ENCODE measurements around the gene RILPL2.

GRCh38 chr12:123475246-123475703 lies 38.8 kb upstream of the RILPL2 start:
- no peak for TF ChIP-seq CTCF (IDR thresholded peaks at IDR 0.05; ENCODE audit: low read length)
- TF ChIP-seq EZH2 (optimal IDR thresholded peaks at IDR 0.05; ENCODE audit: low read depth, low read length): no peak
- no peak for TF ChIP-seq EZH2phosphoT487 (IDR thresholded peaks at IDR 0.05; ENCODE audit: low read length)
